Activated naive CD4-positive, alpha-beta T cell treated with anti-CD3 and anti-CD28 coated beads, Interleukin-2, amount 50 U/mL, for 72 hours (primary cell): ENCODE measurements around the gene LHFPL2. TPM values are rescaled to one million over a fixed set of nuclear protein-coding genes. Genes with fewer than 3 reads are reported as not detected.

Experiments used
- ATAC-seq, 2 donors: fragments of 150-1000 bp; cut with Tn5 transposase; 2 replicates each; pipeline ENCODE4 v1.10.0; 2021; ENCODE audit warnings: mild to moderate bottlenecking in 2 of 2, moderate library complexity in 2 of 2
- DNase-seq, 2 donors: peaks; one replicate each; pipeline ENCODE4 v3.0.0; 2021 to 2022; ENCODE audit warnings: low spot score in 2 of 2
- H3K27ac Mint-ChIP-seq, 2 donors: one replicate each; pipeline ENCODE4 v1.8.0; 2022; ENCODE audit warnings: mild to moderate bottlenecking in 2 of 2, mixed read lengths in 2 of 2
- H3K36me3 Mint-ChIP-seq, 2 donors: one replicate each; pipeline ENCODE4 v1.8.0; 2022; ENCODE audit warnings: mixed read lengths in 2 of 2
- H3K9me3 Mint-ChIP-seq, 2 donors: one replicate each; pipeline ENCODE4 v1.8.0; 2022; ENCODE audit warnings: mixed read lengths in 2 of 2
- total RNA-seq, 2 donors: library from RNA; stranded (reverse); gene quantifications; one replicate each; pipeline ENCODE4 v1.2.3, GENCODE V29; 2022

Gene LHFPL2
- total RNA-seq, 2 donors from 2014 or later: 0.16 to 0.18 TPM

DNA sequence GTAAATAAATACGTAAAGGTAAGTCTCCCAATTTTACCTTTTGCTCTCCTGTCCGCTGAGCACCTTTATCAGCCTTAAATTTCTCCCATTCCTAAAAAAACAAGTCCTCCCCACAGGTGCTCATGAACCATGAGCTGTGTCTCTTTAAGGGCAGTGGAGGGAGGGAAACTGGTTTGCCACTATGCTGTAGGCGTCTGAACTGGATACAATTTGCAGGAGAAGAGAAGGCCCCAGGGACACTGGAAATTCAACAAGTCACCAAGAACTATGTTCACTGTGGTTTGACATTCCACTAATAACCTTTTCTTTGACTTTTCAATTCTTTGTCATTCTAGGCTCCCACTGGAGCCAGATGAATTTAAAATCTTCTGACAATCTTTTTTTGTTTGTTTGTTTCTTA is 72.2 kb downstream of the LHFPL2 start:
- H3K9me3 Mint-ChIP-seq: no peaks in the 10 kb centered on the region
- ATAC-seq (no peak), DNase-seq (no peak)
- H3K36me3 Mint-ChIP-seq: no peaks in the 10 kb centered on the region
- H3K27ac Mint-ChIP-seq: no peak overlapping the region

DNA sequence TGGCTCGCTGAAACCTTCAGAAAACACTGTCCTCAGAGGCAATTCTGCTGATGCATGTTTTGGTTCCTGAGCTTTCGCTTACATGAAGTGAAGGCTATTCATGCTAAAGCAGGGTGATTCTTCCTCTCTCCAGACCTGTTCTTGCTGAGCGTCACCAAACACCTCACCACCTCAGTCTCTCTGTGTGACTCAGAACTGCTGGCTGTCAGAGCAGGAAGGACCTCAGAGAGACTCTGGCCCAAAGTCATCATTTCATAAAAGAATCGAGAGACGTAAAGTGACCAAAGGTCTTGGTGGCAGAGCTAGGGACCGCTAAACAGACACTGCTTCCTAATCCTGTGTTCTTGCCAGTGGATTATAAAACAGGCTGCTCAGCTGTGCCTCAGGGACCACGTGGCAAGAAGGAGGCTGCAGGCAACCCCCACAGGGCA is 73.8 kb downstream of the LHFPL2 start:
- Mint-ChIP-seq H3K36me3 (no peaks in the 10 kb centered on the region), H3K9me3 (no peaks in the 10 kb centered on the region), H3K27ac (no peak overlapping the region)
- ATAC-seq (no peak), DNase-seq (no peak)

DNA sequence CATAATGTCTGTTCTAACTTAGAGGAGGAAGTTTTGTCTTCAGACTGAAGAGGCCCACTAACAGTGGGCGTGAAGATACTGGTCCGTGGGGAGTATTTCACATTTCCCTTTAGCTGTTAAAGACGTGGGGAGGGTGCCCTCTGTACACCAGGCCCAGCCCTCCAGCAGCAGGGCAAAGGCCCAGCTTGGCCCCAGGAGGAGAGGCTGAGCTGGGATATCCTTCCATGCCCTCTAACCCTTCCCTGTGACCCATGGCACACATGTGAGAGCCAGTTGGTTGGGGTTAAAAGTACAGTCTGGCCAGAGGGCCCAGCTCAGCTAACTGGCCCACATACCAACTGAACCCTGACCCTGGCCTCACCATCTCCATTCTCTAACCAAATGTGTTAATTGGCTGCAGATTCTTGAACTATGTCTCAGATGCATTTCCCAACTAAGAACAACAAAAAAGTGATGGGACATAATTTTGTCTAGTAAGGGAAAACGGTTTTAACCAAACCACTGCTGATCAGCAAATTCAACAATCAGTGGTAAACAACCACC is 74.4 kb downstream of the LHFPL2 start:
- Mint-ChIP-seq H3K36me3 (no peaks in the 10 kb centered on the region), H3K27ac (no peak overlapping the region), H3K9me3 (no peaks in the 10 kb centered on the region)
- no peak for ATAC-seq
- DNase-seq: no peak

DNA sequence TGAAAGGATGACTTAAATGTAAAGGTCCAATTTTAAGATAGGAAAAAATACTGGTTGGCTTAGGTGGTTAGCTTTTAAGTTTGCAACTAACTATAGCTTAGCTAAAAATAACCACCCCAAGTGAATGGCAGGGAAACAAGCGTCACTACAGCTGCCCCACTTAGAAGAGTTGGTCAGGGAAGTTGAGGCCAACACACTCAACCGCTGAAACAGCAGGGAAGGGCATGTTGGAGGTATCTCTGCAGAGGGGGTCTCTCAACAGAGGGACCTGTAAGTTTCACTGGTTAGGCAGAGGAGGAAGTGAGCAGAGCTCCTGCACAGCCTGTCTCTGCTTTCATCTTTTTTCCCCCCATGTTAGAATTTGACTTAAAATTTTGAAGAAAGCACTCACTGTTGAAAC is 75.3 kb downstream of the LHFPL2 start:
- no peak overlapping the region for H3K27ac Mint-ChIP-seq
- ATAC-seq: no peak

DNA sequence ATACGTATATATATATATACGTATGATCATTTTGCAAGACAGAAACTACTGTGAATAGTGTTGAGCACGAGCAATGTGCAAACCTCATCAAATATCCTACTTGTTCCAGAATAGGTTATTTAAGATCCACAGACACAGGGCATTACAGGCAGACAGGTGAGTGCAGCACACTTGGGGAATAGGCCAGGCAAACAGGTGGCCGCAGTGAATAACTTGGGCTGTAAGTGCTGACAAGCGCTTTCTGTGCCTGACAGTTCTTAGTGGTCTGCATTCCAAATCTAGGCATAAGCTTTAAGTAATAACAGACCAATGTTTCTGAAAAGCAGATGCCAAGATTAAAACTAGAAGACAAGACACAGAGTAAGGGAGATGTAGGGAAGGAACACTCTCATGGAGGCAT is 77.9 kb downstream of the LHFPL2 start:
- ATAC-seq: no peak
- no peaks in the 10 kb centered on the region for H3K36me3 Mint-ChIP-seq
- no peak overlapping the region for H3K27ac Mint-ChIP-seq
- no peak for DNase-seq
- no peaks in the 10 kb centered on the region for H3K9me3 Mint-ChIP-seq

More for the DNA sequence above, 75.3 kb downstream of the LHFPL2 start:
- H3K36me3 Mint-ChIP-seq: no peaks in the 10 kb centered on the region
- H3K9me3 Mint-ChIP-seq: no peaks in the 10 kb centered on the region
- DNase-seq: no peak

DNA sequence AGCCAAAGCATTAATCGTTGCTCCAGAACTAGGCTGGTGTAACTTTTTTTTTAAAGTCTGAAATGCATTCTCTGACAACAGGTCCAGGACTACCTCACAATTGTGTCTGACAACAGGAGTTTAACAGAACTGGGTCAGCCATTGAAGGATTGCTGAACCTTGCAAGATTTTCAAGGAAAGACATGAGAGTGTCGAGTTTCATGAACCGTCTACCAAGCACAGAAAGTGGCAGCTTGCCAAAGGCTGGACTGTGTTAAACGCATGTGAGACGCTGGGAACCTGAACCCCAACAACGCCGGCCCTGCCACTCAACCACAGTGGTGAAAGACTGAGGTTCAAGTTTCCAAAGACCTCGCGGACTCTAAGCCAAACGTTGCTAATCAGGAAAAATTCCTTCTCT is 79.1 kb downstream of the LHFPL2 start:
- DNase-seq: no peak
- no peak overlapping the region for H3K27ac Mint-ChIP-seq
- H3K36me3 Mint-ChIP-seq: no peaks in the 10 kb centered on the region
- no peaks in the 10 kb centered on the region for H3K9me3 Mint-ChIP-seq
- no peak for ATAC-seq

DNA sequence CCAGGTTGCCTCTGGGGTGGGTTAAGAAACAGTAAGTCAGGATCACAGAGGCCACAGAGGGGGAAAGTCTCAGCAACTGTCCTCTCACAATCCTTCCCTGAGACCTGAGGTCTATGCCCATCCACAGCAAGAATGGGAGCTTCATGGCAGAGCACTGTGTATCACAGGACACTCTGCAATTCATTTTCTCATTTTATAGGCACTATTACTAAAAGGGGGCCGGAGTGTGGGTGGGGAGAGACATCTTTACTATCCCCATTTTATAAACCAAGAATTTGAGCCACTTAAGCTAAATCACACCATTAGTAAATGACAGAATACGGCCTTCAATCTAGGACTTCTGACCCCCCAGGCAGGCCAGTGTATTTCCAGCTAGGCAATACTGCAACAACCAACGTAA is 79.9 kb downstream of the LHFPL2 start:
- ATAC-seq: no peak
- Mint-ChIP-seq H3K9me3 (no peaks in the 10 kb centered on the region), H3K36me3 (no peaks in the 10 kb centered on the region), H3K27ac (no peak overlapping the region)
- no peak for DNase-seq

DNA sequence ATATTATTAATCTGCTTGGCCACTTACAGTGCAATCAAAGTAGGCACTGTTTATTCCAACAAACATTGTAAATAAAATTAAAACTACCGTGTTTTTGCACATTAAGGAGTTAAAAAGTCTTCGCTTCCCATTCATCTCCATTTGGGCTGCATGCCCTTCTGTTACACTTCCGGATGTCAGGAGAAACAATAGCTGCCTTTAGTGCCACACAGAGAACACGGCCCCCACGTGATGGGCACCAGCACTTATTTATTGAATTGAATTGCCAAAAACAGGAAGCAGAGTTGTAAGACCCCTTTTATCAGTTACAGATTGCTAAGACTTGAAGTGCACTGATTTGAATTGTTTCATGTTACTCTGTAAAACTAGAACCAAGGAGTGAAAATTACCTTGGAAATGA is 80.4 kb downstream of the LHFPL2 start:
- DNase-seq (no peak), ATAC-seq (no peak)
- H3K9me3 Mint-ChIP-seq: no peaks in the 10 kb centered on the region
- H3K36me3 Mint-ChIP-seq: no peaks in the 10 kb centered on the region
- no peak overlapping the region for H3K27ac Mint-ChIP-seq

DNA sequence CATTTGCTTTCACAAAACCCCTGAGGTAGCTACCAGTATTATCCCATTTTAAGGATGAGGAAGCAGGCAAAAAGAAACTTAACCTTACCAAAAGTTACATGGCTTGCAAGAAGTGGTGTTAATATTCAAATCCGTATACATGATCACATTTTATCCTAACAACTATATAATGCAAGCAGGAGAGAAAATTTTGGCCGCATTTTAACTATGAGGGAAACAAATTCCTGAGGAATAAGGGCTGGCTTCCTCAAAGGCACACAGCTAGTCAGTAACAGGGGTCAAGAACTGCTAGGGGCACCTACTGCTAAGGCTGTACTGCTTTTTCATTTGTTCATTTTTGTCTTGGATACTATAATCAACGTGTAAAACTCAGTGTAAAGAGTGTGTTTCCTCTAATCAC is 81.0 kb downstream of the LHFPL2 start:
- no peak for DNase-seq
- H3K36me3 Mint-ChIP-seq: no peaks in the 10 kb centered on the region
- H3K9me3 Mint-ChIP-seq: no peaks in the 10 kb centered on the region
- no peak for ATAC-seq
- no peak overlapping the region for H3K27ac Mint-ChIP-seq

DNA sequence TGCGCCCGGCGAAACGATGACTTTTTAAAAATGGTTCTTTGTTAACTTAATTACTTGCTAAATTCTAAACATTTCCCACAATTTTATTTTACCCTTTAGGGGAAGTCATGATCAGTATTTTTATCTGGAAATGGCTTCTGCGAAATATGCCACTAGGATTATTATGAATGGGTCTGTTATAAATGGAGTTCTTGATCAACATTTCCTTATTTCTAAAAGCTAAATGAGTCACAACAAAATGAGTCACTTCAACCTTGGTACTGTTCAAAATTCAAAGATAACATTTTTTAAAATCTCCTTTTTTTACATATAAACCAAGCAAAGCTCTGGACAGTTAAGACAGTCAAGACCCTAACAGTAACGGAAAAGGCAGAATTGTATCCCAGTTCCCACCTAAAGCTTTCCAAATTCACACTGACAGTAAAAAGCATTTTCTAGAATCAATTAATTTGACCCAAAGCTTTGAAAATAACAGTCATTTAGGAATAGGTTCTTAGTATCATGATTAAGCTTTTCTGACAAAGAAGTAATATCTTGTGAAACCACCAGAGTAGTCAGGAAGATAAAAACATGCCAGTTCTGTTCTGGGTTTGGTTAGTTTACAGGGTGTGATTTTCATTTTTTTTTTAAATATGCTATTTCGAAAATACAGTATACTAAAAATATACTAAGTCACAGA is 81.7 kb downstream of the LHFPL2 start:
- ATAC-seq (peak in 1 of 2 donors; percentile 82), DNase-seq (no peak)
- no peaks in the 10 kb centered on the region for H3K36me3 Mint-ChIP-seq
- H3K9me3 Mint-ChIP-seq: no peaks in the 10 kb centered on the region
- H3K27ac Mint-ChIP-seq: peak overlapping the region in 1 of 2 donors; percentile 32

DNA sequence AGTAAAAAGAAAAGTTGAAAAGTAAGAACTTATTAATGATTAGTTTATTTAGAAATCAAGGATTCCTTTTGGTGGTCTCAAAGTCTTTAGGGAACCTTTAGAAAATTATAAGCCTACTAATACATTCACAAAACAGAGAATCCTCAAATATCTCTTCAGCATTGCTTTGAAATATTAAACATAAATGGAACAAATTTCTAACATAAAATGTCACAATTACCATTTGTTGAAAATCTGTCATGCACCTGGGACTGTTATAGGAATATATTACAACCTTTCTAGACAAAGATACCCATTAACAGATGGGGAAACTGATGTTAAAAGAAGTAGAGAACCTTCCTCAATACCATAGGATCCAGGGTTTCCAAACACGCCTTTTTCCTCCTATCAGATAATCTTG is 83.2 kb downstream of the LHFPL2 start:
- Mint-ChIP-seq H3K9me3 (no peaks in the 10 kb centered on the region), H3K27ac (no peak overlapping the region), H3K36me3 (no peaks in the 10 kb centered on the region)
- DNase-seq: no peak
- no peak for ATAC-seq

DNA sequence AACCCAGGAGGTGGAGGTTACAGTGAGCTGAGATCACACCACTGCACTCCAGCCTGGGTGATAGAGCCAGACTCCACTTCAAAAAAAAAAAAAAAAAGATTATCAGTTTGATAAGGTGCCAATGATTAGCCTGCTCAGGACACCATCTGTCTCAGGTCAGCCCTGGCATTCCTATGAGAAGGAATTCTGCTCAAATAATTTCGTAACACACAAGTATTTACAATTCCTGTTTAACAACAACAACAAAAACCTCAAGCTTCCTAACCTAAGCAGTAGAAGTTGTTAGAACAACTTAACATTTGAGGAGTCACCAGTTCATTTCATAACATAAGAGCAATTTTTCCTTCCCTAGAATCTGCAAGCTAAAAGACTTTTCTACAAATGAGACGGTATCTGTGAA is 85.0 kb downstream of the LHFPL2 start:
- Mint-ChIP-seq H3K36me3 (no peaks in the 10 kb centered on the region), H3K27ac (no peak overlapping the region), H3K9me3 (no peaks in the 10 kb centered on the region)
- DNase-seq (no peak), ATAC-seq (no peak)

DNA sequence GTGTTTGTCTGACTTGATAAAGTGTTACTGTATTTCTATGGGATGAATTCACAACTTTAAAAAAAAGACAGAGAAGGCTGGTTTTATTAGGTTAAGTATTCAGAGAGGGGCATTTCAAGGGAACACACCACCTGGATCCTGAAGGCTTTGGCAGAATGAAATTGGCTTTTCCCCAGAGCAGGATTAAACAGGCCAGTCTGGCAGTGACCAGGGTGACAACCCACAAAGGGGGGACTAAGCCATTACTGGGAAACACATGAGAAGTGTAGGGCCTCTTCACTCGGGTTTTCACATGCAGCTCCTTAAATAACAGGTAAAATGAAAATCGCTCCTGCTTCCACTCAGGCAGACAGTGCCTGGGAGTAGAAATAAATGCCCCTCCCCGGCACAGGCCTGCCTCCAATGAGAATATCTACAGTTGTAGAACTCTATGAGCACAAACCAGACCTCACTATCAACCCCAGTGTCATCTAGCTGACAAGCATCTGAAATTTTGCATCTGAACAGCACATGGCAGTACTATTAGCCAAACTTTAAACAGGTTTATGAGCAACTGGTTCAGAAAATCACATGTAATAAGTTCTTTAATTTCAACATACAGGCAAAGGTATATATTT is 85.8 kb downstream of the LHFPL2 start:
- DNase-seq (no peak), ATAC-seq (no peak)
- H3K27ac Mint-ChIP-seq: no peak overlapping the region
- no peaks in the 10 kb centered on the region for H3K9me3 Mint-ChIP-seq
- H3K36me3 Mint-ChIP-seq: no peaks in the 10 kb centered on the region

DNA sequence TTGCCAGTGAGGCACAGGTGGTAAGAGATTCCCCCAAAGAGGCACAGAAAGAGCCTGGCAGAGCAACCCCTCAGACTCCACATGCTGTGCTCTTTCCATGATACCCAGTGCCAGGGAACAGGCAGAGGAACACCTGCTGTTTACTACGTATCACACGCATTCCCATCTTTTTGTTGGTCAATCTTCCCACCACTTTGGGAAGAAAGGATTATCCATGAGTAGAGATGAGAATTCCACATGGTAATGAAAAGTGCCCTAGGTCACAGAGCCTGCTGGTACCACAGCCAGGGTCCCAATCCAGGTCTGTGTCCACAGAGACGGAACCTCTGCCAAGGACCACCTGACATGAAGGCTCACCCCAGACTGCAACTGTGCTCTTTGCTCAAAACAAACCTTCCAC is 86.6 kb downstream of the LHFPL2 start:
- Mint-ChIP-seq H3K27ac (no peak overlapping the region), H3K9me3 (no peaks in the 10 kb centered on the region), H3K36me3 (no peaks in the 10 kb centered on the region)
- DNase-seq (no peak), ATAC-seq (no peak)

DNA sequence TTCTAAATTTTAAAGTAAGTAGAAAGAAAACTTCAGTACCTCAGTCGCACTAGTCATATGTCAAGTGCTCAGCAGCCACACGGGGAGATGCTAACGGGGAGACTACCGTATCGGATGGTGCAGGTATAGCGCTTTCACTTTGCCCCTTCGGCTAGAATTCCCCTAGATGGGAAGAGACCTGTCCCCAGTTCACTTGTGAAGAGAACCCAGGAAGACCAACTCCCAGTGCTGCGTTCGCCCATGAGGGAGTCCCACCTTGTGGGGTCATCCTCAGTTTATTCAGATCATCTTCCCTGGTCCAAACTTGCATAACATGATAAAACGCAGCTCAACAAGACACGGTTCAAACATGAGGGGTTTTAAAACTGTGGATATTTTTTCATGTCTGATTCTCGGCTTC is 87.3 kb downstream of the LHFPL2 start:
- Mint-ChIP-seq H3K9me3 (no peaks in the 10 kb centered on the region), H3K27ac (no peak overlapping the region), H3K36me3 (no peaks in the 10 kb centered on the region)
- DNase-seq: no peak
- no peak for ATAC-seq

DNA sequence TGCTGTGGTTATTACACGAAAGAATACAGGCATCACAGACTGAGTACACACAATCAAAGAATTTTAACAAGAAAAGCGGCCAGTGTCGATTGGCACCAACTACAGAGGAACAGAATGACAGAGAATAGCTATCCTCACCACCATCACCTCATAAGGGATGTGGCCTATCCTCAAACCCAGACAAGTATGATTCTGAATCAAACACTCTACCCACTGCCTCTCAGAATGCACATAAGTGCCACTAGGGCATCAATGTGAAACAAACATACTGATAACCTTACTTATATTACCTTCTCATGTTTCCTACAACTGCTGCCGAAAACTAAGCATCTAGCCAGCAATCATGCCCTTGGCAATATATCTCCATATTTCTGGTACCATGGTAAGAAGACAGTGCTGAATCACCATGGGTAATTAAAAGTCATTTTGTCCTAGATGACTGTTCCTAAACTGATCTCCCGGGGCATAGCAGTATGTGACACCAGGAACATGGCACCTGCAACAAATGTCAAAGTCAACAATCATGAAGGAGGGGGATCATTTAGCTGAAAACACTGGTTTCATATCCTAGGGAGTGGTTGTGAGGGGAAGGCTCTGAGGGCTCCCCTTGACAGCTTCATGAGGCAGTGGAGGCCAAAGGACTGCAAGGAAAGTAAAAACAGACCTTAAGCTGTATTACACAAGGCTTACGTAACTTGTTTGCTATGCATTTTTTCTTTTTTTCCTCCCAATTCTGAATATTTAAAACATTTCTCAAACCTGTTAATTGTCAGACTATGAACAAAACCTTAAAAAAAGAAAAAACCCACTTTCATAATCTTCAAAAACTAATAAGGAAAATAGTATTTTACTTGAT is 88.3 kb downstream of the LHFPL2 start:
- no peaks in the 10 kb centered on the region for H3K9me3 Mint-ChIP-seq

DNA sequence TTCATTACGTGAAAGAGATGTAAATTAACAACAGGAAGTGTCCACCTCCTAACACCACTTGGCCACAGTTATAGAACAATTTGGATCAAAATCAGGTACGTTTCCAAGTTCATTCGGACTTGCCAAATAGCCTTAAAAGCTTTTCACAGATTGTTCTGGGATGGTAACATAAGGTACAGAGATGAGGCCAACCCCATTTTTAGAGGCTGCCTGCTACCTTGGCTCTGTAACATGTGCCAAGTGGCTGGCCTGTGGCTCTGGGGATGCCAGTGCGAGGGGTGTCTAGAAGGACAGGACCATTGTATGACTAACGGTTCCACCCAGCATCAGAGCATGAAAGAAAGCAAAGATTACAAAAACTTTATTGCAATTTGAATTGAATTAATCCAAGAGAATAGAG is 91.0 kb downstream of the LHFPL2 start:
- DNase-seq: no peak
- H3K36me3 Mint-ChIP-seq: no peaks in the 10 kb centered on the region
- no peak for ATAC-seq
- no peaks in the 10 kb centered on the region for H3K9me3 Mint-ChIP-seq
- H3K27ac Mint-ChIP-seq: no peak overlapping the region

More for the DNA sequence above, 88.3 kb downstream of the LHFPL2 start:
- Mint-ChIP-seq H3K36me3 (no peaks in the 10 kb centered on the region), H3K27ac (no peak overlapping the region)
- DNase-seq (no peak), ATAC-seq (peak in 1 of 2 donors; percentile 85)
